T-helper 22 cell (primary cell): Measurements from ENCODE around the gene SRSF12.
"Not testable (repeated sequence)": the region's sequence is repeated elsewhere in the genome, so short reads cannot be mapped to it uniquely, and the experiment has no call there.

Experiments
- DNase-seq: peaks from one replicate; pipeline ENCODE4 v3.0.0-alpha.2; 2020; ENCODE audit warnings: low read depth

The SRSF12 gene

DNA sequence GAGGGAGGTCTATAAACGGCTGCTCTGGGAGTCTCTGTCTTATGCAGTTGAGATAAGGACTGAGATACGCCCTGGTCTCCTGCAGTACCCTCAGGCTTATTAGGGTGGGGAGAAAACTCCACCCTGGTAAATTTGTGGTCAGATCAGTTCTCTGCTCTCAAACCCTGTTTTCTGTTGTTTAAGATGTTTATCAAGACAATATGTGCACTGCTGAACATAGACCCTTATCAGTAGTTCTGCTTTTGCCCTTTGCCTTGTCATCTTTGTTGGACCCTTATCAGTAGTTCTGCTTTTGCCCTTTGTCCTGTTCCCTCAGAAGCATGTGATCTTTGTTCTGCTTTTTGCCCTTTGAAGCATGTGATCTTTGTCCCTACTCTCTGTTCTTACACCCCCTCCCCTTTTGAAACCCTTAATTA lies 10.4 kb upstream of the SRSF12 start:
- DNase-seq: not testable (repeated sequence)

DNA sequence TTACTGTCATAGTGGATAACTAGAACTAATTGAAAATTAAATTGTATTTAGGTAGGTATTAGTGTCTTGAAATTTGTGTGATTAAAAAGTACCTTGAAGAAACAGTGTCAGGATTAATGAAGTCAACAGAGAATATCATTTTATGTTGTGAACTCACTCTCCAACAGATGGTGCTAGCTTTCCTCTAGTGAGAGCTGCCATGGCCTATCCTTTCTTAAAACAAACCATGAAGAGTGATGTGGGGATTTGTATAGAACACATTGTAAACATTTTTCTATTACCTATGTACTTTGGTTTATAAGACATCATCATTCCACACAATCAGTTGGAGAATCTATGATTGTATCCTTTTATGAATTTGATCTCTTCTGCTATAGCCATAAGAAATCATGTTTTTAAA lies 4.8 kb upstream of the SRSF12 start:
- DNase-seq: no peak

DNA sequence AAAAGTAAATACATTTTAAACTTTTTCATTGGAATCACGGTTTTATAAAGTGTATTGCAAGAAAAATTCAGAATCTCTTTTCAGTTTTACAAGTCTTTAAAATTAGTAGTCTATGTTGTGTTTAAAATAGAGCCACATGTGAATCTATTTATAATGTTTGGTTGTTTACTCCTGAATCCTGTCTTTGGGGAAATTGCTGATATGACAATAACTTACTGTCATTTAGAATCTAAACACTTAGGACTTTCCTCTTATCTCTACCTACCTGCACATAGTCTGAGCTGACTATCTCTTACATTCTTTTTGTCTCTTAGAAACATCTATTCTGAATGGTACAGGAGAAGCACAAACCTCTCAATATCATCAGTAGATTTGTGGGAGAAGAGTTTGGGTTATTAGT lies 4.1 kb upstream of the SRSF12 start:
- DNase-seq: no peak

DNA sequence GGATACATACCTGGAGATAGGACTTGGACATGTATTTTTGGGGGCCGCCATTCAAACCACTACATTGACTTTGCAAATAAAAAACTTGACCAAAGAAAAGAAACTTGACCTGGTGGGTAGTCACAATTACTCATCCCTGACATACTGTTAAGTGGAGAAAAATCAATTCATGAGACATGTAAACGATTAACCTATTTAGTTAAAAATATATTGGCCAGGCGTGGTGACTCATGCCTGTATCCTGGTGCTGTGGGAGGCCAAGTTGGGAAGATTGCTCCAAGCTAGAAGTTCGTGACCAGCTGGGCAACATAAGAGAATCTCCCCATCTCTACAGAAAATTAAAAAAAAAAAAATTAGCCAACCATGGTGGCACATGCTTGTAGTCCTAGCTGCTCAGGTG lies 2.5 kb upstream of the SRSF12 start:
- no peak for DNase-seq

DNA sequence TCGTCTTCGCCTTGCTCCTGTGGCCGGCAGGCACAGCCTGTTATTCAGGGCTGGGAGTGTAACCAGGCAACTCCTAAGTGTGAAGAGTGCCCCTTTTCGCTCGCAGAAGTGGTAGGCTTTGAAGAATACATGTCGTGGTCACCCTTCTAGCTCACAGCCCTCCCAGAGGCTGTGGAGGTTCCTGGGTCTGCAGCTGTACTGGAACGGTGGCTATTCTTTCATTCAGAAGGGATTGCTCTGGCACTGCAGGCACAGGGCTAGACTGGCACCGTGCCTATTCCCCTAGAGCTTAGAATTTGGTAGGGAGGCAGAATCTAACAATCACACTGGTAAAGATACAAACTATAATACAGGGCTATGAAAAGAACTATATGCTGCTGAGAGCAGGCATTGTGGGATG lies 1.1 kb upstream of the SRSF12 start:
- DNase-seq: no peak

DNA sequence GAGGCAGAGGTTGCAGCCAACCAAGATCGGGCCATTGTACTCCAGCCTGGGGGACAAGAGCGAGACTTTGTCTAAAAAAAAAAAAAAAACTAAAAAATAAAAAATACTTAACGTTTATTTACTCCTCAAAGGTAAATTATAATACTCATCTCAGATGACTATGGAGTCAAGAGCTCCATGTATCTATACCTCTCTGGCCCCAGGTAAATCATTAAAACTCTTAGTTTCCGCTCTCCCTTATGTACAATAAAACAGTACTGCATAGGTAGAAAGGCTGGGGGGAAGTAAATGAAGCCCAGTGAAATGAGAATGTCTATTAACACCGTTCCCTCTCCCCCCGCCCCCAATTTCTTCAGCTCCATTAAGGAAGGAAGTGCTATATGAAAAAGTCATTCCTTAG lies 1.2 kb downstream of the SRSF12 start:
- DNase-seq: no peak

DNA sequence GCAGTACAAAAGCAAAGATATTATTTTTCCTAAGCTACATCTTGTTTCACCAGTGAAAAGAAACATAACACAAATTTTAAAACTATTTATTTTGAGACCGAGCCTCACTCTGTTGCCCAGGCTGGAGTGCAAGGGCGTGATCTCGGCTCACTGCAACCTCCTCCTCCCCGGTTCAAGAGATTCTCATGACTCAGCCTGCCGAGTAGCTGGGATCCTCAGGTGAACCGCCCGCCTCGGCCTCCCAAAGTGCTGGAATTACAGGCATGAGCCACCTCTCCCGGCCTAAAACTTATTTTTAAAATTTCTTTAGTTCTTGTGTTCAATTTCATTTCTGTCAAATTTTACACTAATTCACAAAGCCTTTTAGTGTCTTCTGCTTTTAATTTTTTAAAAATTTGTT lies 5.9 kb downstream of the SRSF12 start:
- DNase-seq: no peak

DNA sequence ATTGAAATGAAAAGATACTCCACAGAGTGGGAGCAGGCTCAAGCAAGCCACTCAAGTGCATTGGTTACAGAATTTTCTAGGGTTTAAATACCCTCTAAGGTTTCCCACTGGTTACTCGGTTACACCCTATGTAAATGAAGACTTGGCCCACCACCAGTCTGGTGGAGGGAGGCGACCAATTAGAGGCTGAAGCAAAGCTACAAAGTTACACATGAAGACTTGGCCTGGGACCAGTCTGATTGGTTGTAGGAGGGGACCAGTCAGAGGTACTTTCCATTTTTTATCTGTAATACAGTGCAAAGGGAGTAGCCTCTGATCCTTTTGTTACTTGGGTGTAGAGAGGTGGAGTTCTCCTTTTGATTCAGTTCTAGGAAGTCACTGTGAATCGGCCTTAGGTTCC lies 7.6 kb downstream of the SRSF12 start:
- no peak for DNase-seq

DNA sequence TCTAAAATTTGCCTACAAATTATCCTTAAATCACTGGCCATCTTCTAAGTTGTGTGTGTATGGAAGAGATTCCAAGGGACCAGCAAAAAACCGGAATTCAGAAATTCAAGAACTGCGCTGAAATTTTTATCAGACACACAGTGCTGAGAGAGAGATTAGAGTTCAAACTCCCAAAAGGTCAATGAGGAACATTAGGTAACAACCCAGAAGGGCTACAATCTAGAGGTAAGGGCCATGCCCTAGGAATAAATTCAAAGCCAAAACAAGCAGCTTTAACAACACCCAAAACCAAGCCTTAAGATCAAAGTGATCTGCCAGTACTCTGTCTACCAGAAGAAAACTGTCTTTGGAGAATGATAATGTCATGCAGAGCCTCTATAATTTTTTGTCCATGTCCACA lies 17.8 kb downstream of the SRSF12 start:
- no peak for DNase-seq

DNA sequence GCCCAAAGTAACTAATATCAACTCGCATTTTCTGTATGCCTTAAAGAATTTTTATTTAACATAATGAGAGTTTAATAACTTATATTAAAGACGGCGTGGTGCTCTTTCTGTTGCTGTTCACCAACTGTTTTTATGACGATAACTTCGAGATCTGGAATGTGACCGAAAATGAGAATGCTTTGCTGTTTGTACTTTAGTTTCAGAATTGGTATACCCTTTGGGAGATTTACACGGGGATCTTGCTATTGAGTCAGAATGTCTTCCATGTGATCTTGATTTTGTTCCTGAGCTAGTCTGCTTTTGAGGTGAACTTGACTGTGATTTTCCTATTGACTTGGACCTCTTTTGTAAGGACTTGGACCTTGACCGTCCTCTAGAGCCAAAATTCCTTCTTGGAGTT lies 19.4 kb downstream of the SRSF12 start:
- DNase-seq: no peak

DNA sequence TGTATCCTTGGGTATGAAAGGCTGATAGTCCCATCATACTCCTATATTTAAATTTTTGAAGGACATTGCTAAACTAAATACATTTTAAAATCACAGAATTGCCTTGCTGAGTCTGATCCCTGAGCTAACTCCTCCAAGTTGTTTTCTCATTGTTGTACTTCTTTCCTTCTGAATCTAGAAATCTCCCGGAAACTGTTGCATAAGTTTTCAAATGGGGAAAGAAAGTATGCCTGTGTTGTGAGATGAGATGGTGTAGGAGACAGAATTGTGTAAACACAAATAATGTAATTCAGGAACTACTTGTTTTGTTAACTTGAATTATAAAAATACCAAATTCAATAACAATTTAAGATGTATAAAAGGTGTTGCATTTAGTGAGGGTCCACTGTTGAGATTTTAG lies 30.0 kb downstream of the SRSF12 start:
- DNase-seq: no peak

DNA sequence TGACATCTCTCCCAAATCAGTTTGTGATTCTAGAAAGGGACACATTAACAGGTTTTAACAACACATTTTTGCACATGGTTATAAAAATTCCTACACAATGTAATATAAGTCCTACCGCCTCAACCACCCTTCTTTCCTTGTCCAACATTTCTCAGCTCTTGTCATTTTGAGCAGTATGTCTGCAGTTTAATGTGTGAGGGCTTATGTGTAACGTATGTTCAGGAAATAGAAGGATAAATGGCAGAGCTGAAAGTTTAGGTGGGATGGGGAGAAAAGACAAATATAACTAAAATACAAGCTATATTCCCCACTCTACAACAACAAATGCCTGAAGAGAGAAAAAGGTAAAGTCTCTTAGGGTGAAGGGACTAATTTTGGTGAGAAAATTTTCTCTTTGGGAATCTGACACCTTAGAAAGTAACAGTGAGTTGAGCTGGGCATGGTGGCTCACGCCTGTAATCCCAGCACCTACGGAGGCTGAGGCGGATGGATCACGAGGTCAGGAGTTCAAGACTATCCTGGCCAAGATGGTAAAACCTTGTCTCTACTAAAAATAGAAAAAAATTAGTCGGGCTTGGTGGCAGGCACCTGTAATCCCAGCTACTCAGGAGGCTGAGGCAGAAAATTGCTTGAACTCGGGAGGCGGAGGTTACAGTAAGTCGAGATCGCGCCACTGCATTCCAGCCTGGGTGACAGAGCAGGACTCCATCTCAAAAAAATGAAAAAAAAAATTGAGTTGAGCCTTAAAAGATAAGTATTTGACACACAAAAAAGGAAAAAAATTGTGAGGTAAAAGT lies 32.3 kb downstream of the SRSF12 start:
- DNase-seq: no peak

DNA sequence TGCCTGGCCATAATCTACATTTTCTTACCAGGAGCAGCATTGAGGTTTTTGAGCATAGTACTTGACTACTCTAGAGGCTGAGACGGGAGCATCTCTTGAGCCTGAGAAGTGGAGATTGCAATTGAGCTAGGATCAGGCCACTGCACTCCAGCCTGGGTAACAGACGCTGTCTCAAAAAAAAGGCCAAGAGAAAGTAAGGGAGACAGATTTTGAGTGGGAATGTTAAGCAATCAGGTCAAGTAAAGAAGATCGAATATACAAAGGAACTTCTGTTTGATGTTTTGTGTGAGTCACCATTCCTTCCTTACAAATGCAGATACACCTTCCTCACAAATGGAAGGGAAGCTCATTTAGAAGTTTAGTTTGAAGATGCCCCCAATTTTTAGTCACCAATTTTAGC lies 32.9 kb downstream of the SRSF12 start:
- no peak for DNase-seq

DNA sequence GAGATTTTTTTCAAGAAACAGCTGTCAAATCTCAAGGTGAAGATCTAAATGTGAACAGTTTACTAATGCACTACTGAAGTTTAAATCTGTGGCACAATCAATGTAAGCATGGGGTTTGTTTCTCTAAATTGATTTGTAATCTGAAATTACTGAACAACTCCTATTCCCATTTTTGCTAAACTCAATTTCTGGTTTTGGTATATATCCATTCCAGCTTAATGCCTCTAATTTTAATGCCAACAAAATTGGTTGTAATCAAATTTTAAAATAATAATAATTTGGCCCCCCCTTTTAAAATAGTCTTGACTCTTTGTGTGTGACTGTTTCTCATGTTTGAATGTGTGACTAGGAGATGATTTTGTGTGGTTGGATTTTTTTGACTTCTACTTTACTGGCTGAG lies 33.3 kb downstream of the SRSF12 start:
- no peak for DNase-seq

DNA sequence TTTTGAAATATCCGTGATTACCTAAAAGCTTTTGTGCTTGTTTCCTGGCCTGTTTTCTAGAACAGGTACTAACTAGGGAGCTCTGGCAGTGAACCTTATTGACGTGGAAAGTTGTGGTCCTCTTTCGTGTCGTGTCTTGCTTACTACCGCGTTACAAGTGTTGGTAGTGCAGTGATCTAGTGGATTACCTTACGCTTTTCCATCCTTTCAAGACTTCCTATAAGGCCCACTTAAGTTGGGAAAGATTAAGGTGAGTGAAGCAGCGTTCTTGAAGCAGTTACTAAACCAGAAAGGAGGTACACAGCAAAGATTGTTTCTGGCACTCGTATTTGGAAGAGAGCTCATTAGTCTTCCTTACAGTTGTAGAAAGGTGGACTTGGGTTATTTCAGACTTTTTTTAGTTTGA lies 35.4 kb downstream of the SRSF12 start:
- no peak for DNase-seq

DNA sequence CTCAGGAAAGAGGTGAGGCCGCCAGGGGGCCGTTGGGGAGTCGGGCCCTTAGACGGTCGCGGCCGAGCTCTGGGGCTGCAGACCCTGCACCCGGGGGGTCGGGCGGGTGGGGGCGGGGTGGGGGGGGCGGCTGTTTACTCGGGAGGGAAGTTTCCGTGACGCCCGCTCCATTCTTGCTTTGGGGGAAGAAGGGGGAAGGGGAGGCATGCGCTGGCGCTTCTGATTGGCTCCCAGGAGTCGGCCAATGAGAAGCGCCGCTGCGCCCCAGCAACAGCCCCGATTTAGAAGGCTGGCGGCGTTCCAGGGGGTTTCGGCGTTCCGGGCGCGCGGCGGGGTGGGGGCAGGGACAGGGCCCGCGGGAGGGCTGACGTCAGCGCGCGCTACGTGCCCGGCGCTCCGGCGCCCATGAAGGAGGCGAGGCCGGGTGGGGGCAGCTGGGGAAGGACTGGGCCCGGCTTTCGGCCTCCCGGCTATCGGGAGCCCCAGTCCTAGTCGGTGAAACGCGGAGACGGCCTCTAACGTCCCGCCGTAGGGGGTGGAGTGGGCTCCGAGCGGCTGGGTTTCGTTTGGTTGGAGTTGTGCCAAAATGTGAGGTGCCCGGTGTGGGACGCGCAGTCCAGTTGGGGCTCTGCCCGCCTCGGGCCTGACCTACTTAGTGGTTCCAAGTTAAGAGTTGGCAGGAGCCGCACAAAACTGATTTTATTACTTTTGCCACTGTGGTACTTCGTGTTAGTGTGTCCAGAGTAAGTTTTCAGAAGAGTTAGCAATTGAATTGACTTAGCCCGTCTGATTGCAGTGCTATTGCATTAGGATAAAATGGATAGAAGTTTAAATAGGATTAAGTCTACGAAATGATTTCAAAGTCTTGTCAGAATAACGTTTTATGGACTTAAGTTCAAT lies 36.2 kb downstream of the SRSF12 start:
- DNase-seq: peak; percentile 97

DNA sequence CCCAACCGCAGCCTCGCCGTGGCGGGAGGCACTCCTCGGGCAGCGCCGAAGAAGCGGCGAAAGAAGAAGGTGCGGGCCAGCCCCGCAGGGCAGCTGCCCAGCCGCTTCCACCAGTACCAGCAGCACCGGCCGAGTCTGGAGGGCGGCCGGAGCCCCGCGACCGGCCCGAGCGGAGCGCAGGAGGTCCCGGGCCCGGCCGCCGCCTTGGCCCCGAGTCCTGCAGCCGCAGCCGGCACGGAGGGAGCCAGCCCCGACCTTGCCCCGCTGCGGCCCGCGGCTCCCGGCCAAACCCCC lies 36.8 kb downstream of the SRSF12 start:
- DNase-seq: peak; percentile 5

DNA sequence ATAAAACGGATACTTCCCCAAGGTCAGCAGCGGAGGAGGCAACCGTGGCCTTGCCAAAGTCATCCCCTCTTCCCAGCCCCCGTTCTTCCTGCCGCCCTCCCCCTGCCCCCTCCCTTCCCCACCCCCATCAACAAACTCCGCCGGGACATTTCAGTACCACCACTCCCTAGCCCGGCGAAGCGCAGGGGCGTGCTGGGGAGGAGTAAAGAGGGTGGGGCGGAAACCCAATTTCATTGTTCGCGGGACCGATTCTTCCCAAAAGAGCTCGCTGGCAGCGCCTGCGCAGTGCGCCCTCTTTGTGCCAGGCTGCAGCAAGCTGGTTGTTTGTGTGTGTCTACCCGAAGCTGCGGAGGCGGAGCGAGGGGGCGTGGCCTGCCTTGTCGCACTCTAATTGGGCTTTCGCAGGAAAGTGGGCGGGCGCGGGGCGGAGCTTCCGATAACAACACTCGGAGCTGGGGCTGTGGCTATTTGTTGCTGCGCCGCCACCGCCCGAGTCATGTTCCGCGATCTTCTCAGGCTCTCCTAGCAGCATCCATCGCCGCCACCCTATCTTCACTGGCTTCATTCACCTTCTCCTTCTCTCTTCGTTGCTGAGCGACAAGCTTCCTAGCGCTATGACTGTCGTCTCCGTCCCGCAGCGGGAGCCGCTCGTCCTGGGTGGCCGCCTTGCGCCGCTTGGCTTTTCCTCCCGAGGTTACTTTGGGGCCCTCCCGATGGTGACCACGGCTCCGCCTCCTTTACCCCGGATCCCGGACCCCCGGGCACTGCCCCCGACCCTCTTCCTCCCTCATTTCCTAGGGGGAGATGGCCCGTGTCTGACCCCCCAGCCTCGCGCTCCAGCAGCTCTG lies 37.4 kb downstream of the SRSF12 start, which contains the start of gene PNRC1:
TSS of gene PNRC1 (plus strand) at position 471 of the 848 bp plus-strand sequence. CDS start at position 615, 144 bp downstream.
- peak; percentile 100 for DNase-seq

DNA sequence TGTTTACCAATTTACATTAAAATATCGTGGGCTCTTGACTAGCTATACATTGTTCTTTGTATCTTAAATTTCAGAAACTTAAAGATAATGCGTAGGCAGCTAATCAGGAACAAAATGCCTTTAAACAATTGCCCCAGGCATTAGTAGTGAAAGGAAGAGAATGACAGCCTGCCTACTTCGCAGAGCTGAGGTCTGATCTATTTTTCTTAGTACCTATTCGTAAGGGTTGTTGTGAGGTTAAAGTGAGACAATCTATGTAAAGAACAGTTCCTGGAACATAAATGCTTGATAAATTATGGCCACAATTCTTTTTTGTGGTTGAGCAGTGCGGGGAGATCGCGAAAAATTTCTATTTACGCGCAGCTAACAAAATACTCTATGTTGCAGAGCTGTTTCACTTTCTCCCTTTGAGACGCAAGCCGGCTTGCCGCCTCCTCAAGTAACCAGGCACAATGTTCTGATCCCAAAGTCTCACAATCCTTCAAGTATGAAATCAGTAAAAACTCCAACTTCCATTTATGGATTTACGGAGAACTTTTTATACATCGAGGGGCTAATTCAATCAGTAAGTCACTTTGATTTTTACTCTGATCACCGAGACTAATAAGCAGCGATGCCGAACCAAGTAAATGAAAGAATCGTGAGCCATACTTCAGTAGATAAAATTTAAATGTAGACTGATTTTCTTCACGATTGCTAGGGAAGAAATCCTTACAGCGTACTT lies 38.2 kb downstream of the SRSF12 start:
- peak; percentile 14 for DNase-seq

DNA sequence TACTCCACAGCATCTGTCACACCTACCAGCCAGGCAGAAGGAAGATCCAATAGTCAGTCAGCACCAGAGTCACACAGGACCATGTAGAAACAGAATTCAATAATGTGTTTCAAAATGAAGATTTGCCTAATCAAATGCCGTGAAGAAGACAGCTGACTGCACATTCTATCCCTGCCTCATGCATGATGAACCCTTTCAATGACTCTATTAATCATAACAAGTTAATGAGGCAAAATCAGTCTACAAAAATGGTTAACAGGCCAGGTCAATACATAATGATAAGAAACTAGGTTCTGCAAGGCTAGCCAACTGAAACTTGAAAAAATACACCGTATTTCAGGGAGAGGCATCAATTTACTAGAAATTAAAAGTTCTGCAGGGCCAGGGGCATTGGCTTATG lies 44.0 kb downstream of the SRSF12 start:
- DNase-seq: no peak

DNA sequence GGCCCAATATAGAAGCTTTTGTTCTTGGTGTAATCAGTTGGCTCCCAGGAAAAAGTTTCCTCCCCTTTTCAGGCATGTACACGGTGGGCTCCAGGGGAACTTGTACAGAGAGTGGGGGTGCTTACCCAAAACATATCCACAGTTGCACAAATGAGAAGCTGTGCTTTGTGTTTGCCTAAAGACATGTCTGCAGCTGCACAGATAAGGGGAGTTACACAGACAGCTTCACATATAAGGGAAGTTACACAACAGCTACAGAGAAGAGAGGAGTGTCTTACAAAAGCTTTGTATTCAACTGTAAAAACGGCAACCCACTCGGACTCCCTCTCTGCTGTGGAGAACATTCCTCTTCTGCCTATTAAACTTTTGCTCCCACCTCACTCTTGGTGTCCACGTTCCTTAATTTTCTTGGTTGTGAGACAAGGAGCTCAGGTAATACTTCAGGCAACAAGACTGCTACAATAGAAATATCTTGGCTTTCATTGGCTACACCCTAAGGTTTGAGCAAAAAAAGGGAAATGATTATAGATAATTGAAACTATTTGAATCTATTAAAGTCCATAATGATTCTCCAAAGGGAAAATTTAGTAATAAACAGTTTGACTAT lies 44.8 kb downstream of the SRSF12 start:
- no peak for DNase-seq
